ES-I3 (cell line): Measurements from ENCODE around the gene PBX1.

Experiments used
- H3K36me3 ChIP-seq: 2 replicates; pipeline ENCODE4 v1.6.1; 2013; ENCODE audit warnings: mild to moderate bottlenecking, low read length, control low read depth, moderate library complexity; ENCODE audit not compliant: insufficient read depth
- H3K4me1 ChIP-seq: 2 replicates; pipeline ENCODE4 v1.6.1; 2013; ENCODE audit warnings: mild to moderate bottlenecking, control low read depth, low read length; ENCODE audit not compliant: insufficient read depth
- H3K9ac ChIP-seq: 2 replicates; pipeline ENCODE4 v1.6.1; 2013; ENCODE audit warnings: low read depth, mild to moderate bottlenecking, low read length, moderate library complexity
- H3K9me3 ChIP-seq: 2 replicates; pipeline ENCODE4 v1.6.1; 2013; ENCODE audit warnings: mild to moderate bottlenecking, low read length, moderate library complexity; ENCODE audit not compliant: control insufficient read depth, insufficient read depth

The PBX1 gene

GRCh38 chr1:164759144-164759920 lies 200.3 kb downstream of the PBX1 start:
- no peaks in the 10 kb centered on the region for H3K36me3 ChIP-seq
- H3K4me1 ChIP-seq, result peaks cover 6% of the 10 kb centered on the region; the same call in 1 of the 2 replicates
- no peak overlapping the region for H3K9ac ChIP-seq
- no peaks in the 10 kb centered on the region for H3K9me3 ChIP-seq

GRCh38 chr1:164759979-164760469 lies 201.0 kb downstream of the PBX1 start:
- peaks cover 6% of the 10 kb centered on the region; the same call in 1 of the 2 replicates for H3K4me1 ChIP-seq

DNA sequence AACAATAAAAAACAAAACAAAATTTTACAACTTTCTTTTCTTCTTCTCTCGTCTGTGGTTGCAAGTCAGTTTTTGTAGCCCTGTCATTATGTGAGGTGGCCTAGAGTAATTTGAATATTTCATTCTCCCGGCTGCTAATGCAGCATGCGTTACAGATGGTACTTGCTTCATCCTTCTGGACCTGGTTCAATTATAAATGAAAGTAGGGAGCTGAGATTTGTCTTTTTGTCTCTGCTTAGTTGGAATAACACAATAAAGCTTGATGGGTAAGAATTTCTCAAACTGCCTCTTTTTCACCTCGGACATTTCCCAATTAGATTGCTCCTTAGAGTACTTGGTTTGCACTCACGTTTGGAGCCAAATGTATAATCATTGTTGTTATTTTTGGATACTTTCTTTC lies 201.6 kb downstream of the PBX1 start:
- Histone ChIP-seq H3K9ac (no peak overlapping the region), H3K4me1 (peaks cover 6% of the 10 kb centered on the region; the same call in 1 of the 2 replicates), H3K9me3 (no peaks in the 10 kb centered on the region), H3K36me3 (no peaks in the 10 kb centered on the region)

More at GRCh38 chr1:164759979-164760469, 201.0 kb downstream of the PBX1 start:
- Histone ChIP-seq H3K9ac (no peak overlapping the region), H3K36me3 (no peaks in the 10 kb centered on the region), H3K9me3 (no peaks in the 10 kb centered on the region)

GRCh38 chr1:164761009-164761408 lies 202.0 kb downstream of the PBX1 start:
- no peak overlapping the region for H3K9ac ChIP-seq
- H3K36me3 ChIP-seq, result no peaks in the 10 kb centered on the region
- peaks cover 6% of the 10 kb centered on the region; the same call in 1 of the 2 replicates for H3K4me1 ChIP-seq
- H3K9me3 ChIP-seq, result no peaks in the 10 kb centered on the region

GRCh38 chr1:164763098-164763497 lies 204.1 kb downstream of the PBX1 start:
- peaks cover 6% of the 10 kb centered on the region; the same call in 1 of the 2 replicates for H3K4me1 ChIP-seq
- no peaks in the 10 kb centered on the region for H3K9me3 ChIP-seq
- H3K9ac ChIP-seq, result no peak overlapping the region
- H3K36me3 ChIP-seq, result no peaks in the 10 kb centered on the region

DNA sequence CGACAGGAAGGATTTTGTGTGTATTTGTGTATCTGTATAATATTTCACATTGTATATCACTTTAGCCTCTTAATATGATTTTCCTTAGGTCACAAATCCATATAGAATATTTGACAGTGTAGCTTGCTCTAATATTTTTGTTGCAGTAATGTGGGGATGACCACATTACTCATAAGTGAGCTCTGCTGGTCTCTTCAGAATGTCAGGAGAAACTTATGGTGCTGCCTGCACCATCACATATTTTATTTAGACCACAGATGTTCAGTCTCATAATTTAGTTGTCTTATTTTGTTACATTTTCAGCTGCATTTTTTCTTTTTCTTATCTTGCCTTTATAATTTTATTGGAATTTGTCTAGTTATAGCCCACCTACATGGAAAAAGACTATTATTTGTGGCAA lies 205.3 kb downstream of the PBX1 start:
- Histone ChIP-seq H3K36me3 (no peaks in the 10 kb centered on the region), H3K9me3 (no peaks in the 10 kb centered on the region), H3K4me1 (no peaks in the 10 kb centered on the region; the same call in 1 of the 2 replicates), H3K9ac (no peak overlapping the region)

DNA sequence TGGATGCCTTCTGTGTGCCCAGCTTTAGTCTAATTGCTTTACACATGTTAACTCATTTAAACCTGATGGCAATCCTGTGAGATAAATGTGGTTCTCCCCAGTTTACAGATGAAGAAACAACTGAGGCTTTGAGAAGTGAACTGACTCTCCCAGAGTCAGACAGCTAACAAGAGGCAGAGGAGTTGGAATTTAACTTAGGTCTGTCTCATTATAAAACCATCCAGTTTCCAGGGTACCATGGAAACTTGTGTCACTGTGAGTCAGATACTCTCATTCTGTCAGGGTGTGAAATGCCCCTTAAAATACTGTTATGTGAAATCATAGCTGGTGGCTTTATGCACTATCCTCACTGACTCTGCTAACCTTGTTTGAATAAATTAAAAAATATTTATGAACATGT lies 206.6 kb downstream of the PBX1 start:
- Histone ChIP-seq H3K36me3 (no peaks in the 10 kb centered on the region), H3K9me3 (no peaks in the 10 kb centered on the region), H3K4me1 (peaks cover 2% of the 10 kb centered on the region; the same call in 1 of the 2 replicates), H3K9ac (no peak overlapping the region)

- Histone ChIP-seq H3K9ac (no peak overlapping the region), H3K36me3 (no peaks in the 10 kb centered on the region), H3K9me3 (no peaks in the 10 kb centered on the region), H3K4me1 (peaks cover 8% of the 10 kb centered on the region)
Measured at GRCh38 chr1:164765992-164766720, 207.2 kb downstream of the PBX1 start.

DNA sequence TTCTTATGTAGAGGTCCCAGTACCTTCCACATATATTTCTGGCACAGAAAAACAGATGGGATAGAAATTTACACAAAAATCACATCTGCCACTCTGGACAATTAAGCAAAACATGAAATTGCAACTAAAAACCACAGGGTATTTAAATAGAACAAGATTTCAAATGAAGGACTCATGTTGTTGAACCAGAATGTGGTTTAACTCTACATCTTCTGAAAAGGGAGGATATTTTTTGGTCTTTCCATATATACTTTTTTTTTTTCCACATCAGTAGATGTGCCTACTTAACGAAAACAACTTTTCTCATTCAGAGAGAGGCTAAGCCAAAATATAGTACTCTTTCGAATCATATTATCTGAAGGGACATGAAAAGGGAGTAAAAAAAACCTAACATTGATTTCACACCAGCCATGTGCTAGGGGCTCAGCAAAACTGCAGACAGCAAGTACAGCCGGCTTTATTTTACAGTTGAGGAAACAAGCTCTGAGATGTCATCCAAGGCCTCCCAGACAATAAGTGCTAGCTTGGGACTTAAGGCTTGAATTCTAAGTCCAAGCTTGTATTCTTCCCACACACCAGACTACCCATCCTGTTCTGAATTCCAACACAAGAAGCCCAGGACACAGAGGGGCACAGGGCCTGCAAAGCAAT lies 208.9 kb downstream of the PBX1 start:
- Histone ChIP-seq H3K9ac (no peak overlapping the region), H3K9me3 (no peaks in the 10 kb centered on the region), H3K4me1 (peaks cover 24% of the 10 kb centered on the region), H3K36me3 (no peaks in the 10 kb centered on the region)

- no peak overlapping the region for H3K9ac ChIP-seq
- peaks cover 30% of the 10 kb centered on the region for H3K4me1 ChIP-seq
- no peaks in the 10 kb centered on the region for H3K9me3 ChIP-seq
- H3K36me3 ChIP-seq, result no peaks in the 10 kb centered on the region
Measured at GRCh38 chr1:164768619-164769018, 209.6 kb downstream of the PBX1 start.

DNA sequence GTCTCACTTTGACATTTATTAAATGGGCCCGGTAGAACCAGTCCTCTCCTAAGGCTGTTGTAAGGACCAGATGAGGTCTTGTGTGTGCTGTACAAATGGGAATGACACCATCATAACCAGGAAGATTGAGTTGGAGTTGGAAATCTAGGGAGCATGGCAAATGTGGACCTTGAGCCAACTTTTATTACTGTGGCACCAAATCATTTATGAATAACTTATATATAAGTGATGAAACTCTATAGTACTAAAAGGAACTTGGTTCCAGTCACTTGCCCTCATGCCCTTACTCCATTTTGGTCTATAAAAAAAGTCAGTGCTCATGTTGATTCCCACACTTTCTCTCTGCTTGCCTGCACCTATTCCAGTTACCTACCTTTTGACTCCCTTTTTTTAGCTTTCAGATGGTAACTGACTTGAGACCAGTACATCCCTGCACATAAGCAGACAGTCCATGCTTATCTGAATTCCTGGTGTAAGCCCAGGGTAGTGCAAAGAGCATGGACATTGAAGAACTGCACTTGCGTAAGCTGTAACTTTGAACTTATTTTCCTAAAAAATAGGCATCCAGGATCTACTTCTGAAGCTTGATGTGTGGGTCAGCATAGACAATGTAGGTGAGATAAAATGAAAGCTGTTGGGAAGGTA lies 210.6 kb downstream of the PBX1 start:
- peaks cover 30% of the 10 kb centered on the region for H3K4me1 ChIP-seq
- no peaks in the 10 kb centered on the region for H3K36me3 ChIP-seq
- H3K9ac ChIP-seq, result no peak overlapping the region
- no peaks in the 10 kb centered on the region for H3K9me3 ChIP-seq

DNA sequence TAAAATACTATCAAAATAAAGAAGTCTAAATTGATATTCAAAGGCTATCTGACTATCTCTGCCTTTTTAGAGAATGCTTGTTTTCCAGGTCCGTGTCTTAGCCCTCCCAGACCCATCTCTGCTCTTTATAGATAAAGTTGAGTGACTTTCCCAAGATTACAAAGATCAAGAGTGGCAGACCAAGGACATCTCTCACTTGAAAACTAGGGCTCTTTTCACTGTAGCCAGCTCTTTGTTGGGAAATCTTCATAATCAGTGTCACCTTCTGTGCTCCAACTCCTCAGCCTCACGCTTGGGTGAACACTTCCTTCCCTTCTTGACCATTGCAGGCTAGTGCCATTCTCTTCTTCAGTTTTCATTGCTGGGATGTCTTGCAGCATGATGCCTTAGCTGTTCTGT lies 211.1 kb downstream of the PBX1 start:
- Histone ChIP-seq H3K9ac (no peak overlapping the region), H3K9me3 (no peaks in the 10 kb centered on the region), H3K36me3 (no peaks in the 10 kb centered on the region), H3K4me1 (peaks cover 35% of the 10 kb centered on the region)

- H3K36me3 ChIP-seq, result no peaks in the 10 kb centered on the region
- no peaks in the 10 kb centered on the region for H3K9me3 ChIP-seq
- H3K4me1 ChIP-seq, result peaks cover 39% of the 10 kb centered on the region
- no peak overlapping the region for H3K9ac ChIP-seq
Measured at GRCh38 chr1:164771041-164771618, 212.1 kb downstream of the PBX1 start.
